PC-9 (cell line): ENCODE results near the gene PDE7B. TPM values are rescaled to one million over a fixed set of nuclear protein-coding genes. Genes with fewer than 3 reads are reported as not detected.

Source experiments
- BruUV-seq: library from RNA; stranded (reverse); fragments of 400-500 nt; replicated peaks from 2 replicates; lab custom pipeline; 2021; lab: Mats Ljungman, UMichigan
- CTCF ChIA-PET: fragments of 300-600 bp; sonication (Branson Sonifier 250); formaldehyde crosslinking; loops from one replicate; lab custom pipeline; 2022; ENCODE audit warnings: antibody characterized with exemption; lab: Charles Lee
- POLR2A ChIA-PET: fragments of 300-600 bp; sonication (Branson Sonifier 250); formaldehyde crosslinking; loops from one replicate; lab custom pipeline; 2022; ENCODE audit warnings: antibody characterized with exemption; ENCODE audit not compliant: unreplicated experiment; lab: Charles Lee
- DNase-seq, 2 experiments: peaks; one replicate each; pipeline versions ENCODE4 v3.0.0 to v3.0.0-alpha.2; 2015 to 2022; ENCODE audit warnings: mixed read lengths in 1 of 2
- H2AFZ ChIP-seq: fragments of 200-600 bp; sonication (generic); 2 replicates; pipeline ENCODE4 v1.8.1; 2017; ENCODE audit warnings: antibody characterized with exemption
- H3F3A ChIP-seq: fragments of 200-600 bp; sonication (generic); 2 replicates; pipeline ENCODE4 v1.8.1; 2017; ENCODE audit warnings: antibody characterized with exemption, mild to moderate bottlenecking, low read depth; ENCODE audit not compliant: insufficient read depth
- H3K27ac ChIP-seq: fragments of 200-600 bp; sonication (generic); 2 replicates; pipeline ENCODE4 v1.6.1; 2016; ENCODE audit warnings: mixed run types
- H3K27me3 ChIP-seq: fragments of 200-600 bp; sonication (generic); 2 replicates; pipeline ENCODE4 v1.6.1; 2016; ENCODE audit warnings: low read depth, mixed run types; ENCODE audit not compliant: insufficient read depth
- H3K36me3 ChIP-seq: fragments of 200-600 bp; sonication (generic); 2 replicates; pipeline ENCODE4 v1.6.1; 2016; ENCODE audit warnings: low read depth, mixed run types
- H3K4me1 ChIP-seq: fragments of 200-600 bp; sonication (generic); replicated peaks from 2 replicates; pipeline ENCODE4 v1.6.1; 2016; ENCODE audit warnings: mixed run types; ENCODE audit not compliant: insufficient read depth
- H3K4me2 ChIP-seq: fragments of 200-600 bp; sonication (generic); 2 replicates; pipeline ENCODE4 v1.6.1; 2017; ENCODE audit warnings: mixed run types
- H3K4me3 ChIP-seq: fragments of 200-600 bp; sonication (generic); 2 replicates; pipeline ENCODE4 v1.6.1; 2016; ENCODE audit warnings: mixed run types
- H3K79me2 ChIP-seq: fragments of 200-600 bp; sonication (generic); 2 replicates; pipeline ENCODE4 v1.6.1; 2017; ENCODE audit warnings: low read depth, mixed run types
- H3K9me2 ChIP-seq: fragments of 200-600 bp; sonication (generic); 2 replicates; pipeline ENCODE4 v1.8.1; 2017; ENCODE audit warnings: mild to moderate bottlenecking; ENCODE audit not compliant: insufficient read depth
- H3K9me3 ChIP-seq: fragments of 200-600 bp; sonication (generic); 2 replicates; pipeline ENCODE4 v1.8.1; 2016; ENCODE audit warnings: low read depth; ENCODE audit not compliant: insufficient read depth
- H4K20me1 ChIP-seq: fragments of 200-600 bp; sonication (generic); 2 replicates; pipeline ENCODE4 v1.8.1; 2017; ENCODE audit not compliant: insufficient read depth
- EZH2 ChIP-seq: fragments of 200-600 bp; sonication (generic); IDR thresholded peaks from 2 replicates; pipeline ENCODE4 v1.8.0; 2017; ENCODE audit warnings: antibody characterized with exemption, low read depth
- intact Hi-C: fragments of 100-400 bp; cut with micrococcal nuclease; formaldehyde crosslinking; loops from one replicate; pipeline ENCODE4 v1.10.0; 2022; ENCODE audit not compliant: unreplicated experiment
- total RNA-seq: library from RNA; stranded (reverse); gene quantifications from 2 replicates; pipeline ENCODE4 v1.2.3, GENCODE V29; 2021
- TF ChIP-seq, protein P1 (sequence below): fragments of 200-600 bp; sonication (generic); conservative IDR thresholded peaks from 2 replicates; pipeline ENCODE4 v1.6.1; 2017; ENCODE audit warnings: mixed run types, antibody characterized with exemption, mild to moderate bottlenecking, moderate library complexity

PDE7B gene
- total RNA-seq, 1 experiment from 2014 or later = 0.31 TPM

DNA sequence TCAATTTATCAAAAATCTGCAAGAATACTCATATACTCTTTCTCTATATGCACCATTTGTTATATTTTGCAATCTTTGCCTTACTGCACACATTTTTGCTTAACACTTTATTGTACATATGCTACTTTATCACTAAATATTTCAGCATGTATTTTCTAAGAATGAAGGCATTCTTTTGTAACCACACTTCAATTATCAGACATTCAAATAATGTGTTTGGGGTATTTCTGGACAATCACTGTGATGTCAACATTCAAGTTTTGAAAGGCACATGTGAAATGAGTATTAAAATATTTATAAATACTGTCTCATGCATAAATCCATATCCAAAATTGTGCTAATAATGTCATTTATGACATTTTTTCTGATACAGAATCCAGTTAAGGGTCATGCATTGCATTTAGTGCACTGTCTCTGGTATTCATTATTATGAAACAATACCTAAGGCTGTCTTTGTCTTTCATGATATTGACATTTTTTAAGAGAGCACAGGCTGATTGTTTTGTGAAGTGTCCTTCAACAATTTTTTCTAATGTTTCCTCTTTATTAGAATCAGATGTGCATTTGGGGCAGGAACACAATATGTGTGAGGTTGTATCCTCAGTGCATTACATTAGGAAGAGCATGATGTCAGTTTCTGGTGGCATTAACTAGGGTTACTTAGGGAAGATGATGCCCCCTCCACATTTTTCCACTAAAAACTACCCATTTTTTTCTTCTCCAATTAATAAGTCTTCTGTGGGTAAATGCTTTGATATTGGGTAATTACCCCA is 292.9 kb downstream of the PDE7B start:
- H3K4me3 ChIP-seq = no peak overlapping the region
- H3F3A ChIP-seq = no peaks in the 10 kb centered on the region
- POLR2A ChIA-PET = interaction anchor here (0.7 kb wide), 1 partner anchor 23 kb away, joined by 7 read pairs; no protein-coding TSS in a partner anchor
- intact Hi-C loops = no loop called here
- DNase-seq = peak in 1 of 2 experiments; percentile 32
- H3K9me3 ChIP-seq = no peaks in the 10 kb centered on the region
- H3K27me3 ChIP-seq = no peaks in the 10 kb centered on the region
- no peak overlapping the region for H2AFZ ChIP-seq
- BruUV-seq = no TSS peak
- no peaks in the 10 kb centered on the region for H4K20me1 ChIP-seq
- no peaks in the 10 kb centered on the region for H3K36me3 ChIP-seq
- H3K9me2 ChIP-seq = peaks cover 3% of the 10 kb centered on the region; the same call in 1 of the 2 replicates
- H3K79me2 ChIP-seq = no peaks in the 10 kb centered on the region
- CTCF ChIA-PET = no interaction called here
- no peak overlapping the region for H3K4me2 ChIP-seq
- TF ChIP-seq, protein P1, sequence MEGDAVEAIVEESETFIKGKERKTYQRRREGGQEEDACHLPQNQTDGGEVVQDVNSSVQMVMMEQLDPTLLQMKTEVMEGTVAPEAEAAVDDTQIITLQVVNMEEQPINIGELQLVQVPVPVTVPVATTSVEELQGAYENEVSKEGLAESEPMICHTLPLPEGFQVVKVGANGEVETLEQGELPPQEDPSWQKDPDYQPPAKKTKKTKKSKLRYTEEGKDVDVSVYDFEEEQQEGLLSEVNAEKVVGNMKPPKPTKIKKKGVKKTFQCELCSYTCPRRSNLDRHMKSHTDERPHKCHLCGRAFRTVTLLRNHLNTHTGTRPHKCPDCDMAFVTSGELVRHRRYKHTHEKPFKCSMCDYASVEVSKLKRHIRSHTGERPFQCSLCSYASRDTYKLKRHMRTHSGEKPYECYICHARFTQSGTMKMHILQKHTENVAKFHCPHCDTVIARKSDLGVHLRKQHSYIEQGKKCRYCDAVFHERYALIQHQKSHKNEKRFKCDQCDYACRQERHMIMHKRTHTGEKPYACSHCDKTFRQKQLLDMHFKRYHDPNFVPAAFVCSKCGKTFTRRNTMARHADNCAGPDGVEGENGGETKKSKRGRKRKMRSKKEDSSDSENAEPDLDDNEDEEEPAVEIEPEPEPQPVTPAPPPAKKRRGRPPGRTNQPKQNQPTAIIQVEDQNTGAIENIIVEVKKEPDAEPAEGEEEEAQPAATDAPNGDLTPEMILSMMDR = no peak
- TF ChIP-seq EZH2 = no peak
- H3K4me1 ChIP-seq = no peaks in the 10 kb centered on the region
- no peak overlapping the region for H3K27ac ChIP-seq

DNA sequence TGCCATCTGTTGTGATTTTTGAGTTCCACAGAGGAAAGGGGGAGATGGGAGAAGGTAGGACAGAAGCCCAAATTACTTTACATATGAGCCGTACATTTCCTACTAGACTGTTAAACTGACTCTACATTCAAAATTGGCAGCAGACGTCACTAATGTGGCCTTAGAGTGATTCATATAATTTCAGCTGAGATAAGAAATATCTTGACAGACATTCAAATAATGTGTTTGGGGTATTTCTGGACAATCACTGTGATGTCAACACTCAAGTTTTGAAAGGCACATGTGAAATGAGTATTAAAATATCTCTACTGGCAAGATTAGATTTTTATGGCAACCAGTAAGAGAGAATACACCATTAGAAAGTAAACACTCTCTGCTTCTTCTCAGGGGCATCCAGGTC is 294.6 kb downstream of the PDE7B start:
- Histone ChIP-seq H2AFZ (no peak overlapping the region), H3K4me3 (no peak overlapping the region), H4K20me1 (no peaks in the 10 kb centered on the region), H3K4me2 (no peak overlapping the region), H3K36me3 (no peaks in the 10 kb centered on the region), H3K9me2 (peaks cover 3% of the 10 kb centered on the region; the same call in 1 of the 2 replicates), H3K79me2 (no peaks in the 10 kb centered on the region), H3K27me3 (no peaks in the 10 kb centered on the region), H3F3A (no peaks in the 10 kb centered on the region), H3K27ac (no peak overlapping the region), H3K9me3 (no peaks in the 10 kb centered on the region), H3K4me1 (no peaks in the 10 kb centered on the region)
- intact Hi-C loops = no loop called here
- no peak for DNase-seq
- TF ChIP-seq, protein P1 = no peak
- no peak for TF ChIP-seq EZH2
- no TSS peak for BruUV-seq
- POLR2A ChIA-PET = no interaction called here
- CTCF ChIA-PET = no interaction called here

DNA sequence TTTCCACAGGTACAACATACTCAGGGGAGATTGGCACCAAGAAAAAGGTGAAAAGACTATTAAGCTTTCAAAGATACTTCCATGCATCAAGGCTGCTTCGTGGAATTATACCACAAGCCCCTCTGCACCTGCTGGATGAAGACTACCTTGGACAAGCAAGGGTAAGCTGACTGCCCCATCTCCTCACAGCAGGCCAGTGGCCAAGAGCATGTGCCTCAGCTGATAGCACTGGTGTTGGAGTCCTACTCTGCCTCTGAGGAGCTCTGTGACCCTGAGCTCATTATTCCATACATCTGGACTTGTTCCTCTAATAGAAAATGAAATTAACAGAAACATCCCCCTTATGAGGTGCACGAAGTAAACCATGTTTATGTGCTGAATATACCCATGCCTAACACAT is 295.8 kb downstream of the PDE7B start:
- BruUV-seq = no TSS peak

More for the DNA sequence above, 295.8 kb downstream of the PDE7B start:
- no peaks in the 10 kb centered on the region for H3K79me2 ChIP-seq
- H3K4me3 ChIP-seq = no peak overlapping the region
- no peaks in the 10 kb centered on the region for H3K4me1 ChIP-seq
- DNase-seq = no peak
- H3K4me2 ChIP-seq = no peak overlapping the region
- no peak overlapping the region for H3K27ac ChIP-seq
- no peaks in the 10 kb centered on the region for H3K36me3 ChIP-seq
- no peaks in the 10 kb centered on the region for H3K27me3 ChIP-seq
- peaks cover 3% of the 10 kb centered on the region; the same call in 1 of the 2 replicates for H3K9me2 ChIP-seq
- TF ChIP-seq EZH2 = no peak
- TF ChIP-seq, protein P1 = no peak
- H3F3A ChIP-seq = no peaks in the 10 kb centered on the region
- ChIA-PET POLR2A (no interaction called here), CTCF (no interaction called here)
- H2AFZ ChIP-seq = no peak overlapping the region
- intact Hi-C loops = no loop called here
- no peaks in the 10 kb centered on the region for H3K9me3 ChIP-seq
- H4K20me1 ChIP-seq = no peaks in the 10 kb centered on the region
